Muscle layer of colon (tissue), 2 donors: ENCODE measurements around the gene RAB4A.

ENCODE experiments used
- H3K27ac ChIP-seq: one replicate; pipeline ENCODE4 v1.7.0; 2013; ENCODE audit warnings: low read depth, mild to moderate bottlenecking, low read length, moderate library complexity
- H3K27me3 ChIP-seq, 2 donors: one replicate each; pipeline ENCODE4 v1.7.0; 2013; ENCODE audit warnings: low read length in 2 of 2, mild to moderate bottlenecking in 2 of 2; ENCODE audit not compliant: insufficient read depth in 2 of 2, control insufficient read depth in 1 of 2
- H3K36me3 ChIP-seq: one replicate; pipeline ENCODE4 v1.7.0; 2013; ENCODE audit warnings: mild to moderate bottlenecking, low read length; ENCODE audit not compliant: insufficient read depth
- H3K4me1 ChIP-seq: one replicate; pipeline ENCODE4 v1.7.0; 2013; ENCODE audit warnings: mild to moderate bottlenecking, low read length; ENCODE audit not compliant: insufficient read depth
- H3K4me3 ChIP-seq, 2 donors: one replicate each; pipeline ENCODE4 v1.7.0; 2013; ENCODE audit warnings: low read length in 2 of 2, low read depth in 1 of 2, mild to moderate bottlenecking in 1 of 2, moderate library complexity in 1 of 2
- H3K9ac ChIP-seq: one replicate; pipeline ENCODE4 v1.7.0; 2013; ENCODE audit warnings: low read length
- H3K9me3 ChIP-seq: one replicate; pipeline ENCODE4 v1.7.0; 2013; ENCODE audit warnings: mild to moderate bottlenecking, low read length
- donor health status: abdominal sarcoma.
- donor health status: Adenocarcinoma of cecum.

RAB4A gene

DNA sequence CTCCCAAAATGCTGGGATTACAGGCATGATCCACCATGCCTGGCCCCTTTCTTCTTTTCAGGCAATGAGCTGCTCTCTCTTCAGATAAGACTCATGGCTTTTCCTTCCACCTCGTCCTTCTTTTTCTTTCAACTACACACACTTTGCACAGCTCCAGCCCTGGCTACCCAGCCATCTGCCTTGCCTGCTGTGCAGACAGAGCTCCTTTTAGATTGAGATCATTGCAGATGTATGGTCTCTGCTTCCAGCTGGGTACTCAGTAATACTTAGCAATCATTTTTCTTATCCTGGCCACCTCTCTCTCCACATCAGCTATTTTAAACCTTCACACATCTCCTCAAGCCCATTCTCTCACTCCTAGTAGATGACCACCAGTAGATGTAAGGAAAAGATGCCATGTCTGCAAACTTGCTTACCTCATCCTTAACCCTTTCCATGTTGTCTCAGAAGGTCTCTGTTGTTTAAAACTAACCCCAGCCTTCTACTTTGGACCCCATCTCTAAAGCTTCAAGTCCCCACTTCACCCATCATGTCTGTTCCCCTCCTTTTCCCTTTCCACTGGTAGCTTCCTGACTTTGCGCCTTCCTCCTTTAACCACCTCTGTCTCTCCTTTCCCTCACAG lies 7.3 kb downstream of the RAB4A start:
- no peaks in the 10 kb centered on the region for H3K27me3 ChIP-seq
- peaks cover 20% of the 10 kb centered on the region for H3K4me1 ChIP-seq
- no peaks in the 10 kb centered on the region for H3K36me3 ChIP-seq
- H3K9me3 ChIP-seq = no peaks in the 10 kb centered on the region
- no peak overlapping the region for H3K4me3 ChIP-seq
- no peak overlapping the region for H3K27ac ChIP-seq
- no peak overlapping the region for H3K9ac ChIP-seq

DNA sequence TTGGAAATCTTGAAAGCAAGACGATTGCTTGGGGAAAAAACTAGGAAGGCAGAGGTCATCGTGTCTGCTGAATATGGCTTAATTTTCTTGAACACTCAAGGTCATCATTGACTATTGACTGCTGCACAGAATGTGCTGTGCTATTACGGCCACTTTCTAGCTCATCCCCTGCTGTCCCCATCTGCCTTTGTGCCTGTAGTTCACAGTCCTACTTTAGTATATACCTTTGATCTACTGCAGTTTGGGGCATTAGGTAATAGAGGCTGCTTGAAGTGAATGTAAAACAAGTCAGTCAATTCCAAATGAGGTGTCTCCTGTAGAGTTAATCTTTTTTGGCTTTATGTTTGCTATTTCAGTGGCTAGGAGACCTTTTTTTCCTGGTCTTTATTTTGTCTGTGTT lies 8.3 kb downstream of the RAB4A start:
- peaks cover 10% of the 10 kb centered on the region for H3K4me1 ChIP-seq
- H3K36me3 ChIP-seq = no peaks in the 10 kb centered on the region
- no peak overlapping the region for H3K9ac ChIP-seq
- no peaks in the 10 kb centered on the region for H3K9me3 ChIP-seq
- no peak overlapping the region for H3K4me3 ChIP-seq
- no peaks in the 10 kb centered on the region for H3K27me3 ChIP-seq
- H3K27ac ChIP-seq = no peak overlapping the region

DNA sequence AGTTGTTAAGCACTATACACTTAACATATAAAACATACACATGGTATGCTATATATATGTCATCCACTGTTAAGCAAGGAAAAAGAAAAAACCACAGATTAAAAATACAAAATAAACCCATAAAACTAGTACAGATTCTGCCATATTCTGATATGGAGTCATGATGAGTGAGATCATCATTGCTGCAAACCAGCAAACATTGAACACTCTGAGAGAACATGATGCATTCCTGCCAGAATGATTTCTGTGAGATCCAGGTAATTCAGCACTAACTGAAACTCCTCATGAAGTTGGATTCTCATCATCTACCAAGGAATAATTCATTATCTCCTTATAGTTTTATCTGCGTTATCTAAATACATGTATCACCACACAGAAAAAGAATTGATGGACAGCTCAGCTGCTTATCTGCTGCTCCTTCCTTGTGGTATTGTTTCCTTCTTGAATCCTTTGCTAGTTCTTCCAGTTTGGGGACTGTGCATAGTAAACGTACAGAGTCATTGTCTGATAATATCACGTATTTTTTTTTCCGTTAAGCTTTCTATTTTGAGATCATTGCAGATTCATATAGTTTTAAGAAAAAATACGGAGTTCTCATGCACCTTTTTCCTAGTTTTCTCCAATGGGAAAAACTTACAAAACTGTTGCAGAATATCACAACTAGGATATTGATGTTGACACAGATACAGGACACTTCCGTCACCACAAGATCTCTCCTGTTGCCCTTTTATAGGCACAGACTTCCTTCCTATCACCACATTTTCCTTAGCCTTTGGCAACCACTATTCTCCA lies 9.3 kb downstream of the RAB4A start:
- Histone ChIP-seq H3K9me3 (no peaks in the 10 kb centered on the region), H3K36me3 (no peaks in the 10 kb centered on the region), H3K27me3 (no peaks in the 10 kb centered on the region), H3K4me3 (no peak overlapping the region), H3K4me1 (peaks cover 6% of the 10 kb centered on the region), H3K9ac (no peak overlapping the region), H3K27ac (no peak overlapping the region)

DNA sequence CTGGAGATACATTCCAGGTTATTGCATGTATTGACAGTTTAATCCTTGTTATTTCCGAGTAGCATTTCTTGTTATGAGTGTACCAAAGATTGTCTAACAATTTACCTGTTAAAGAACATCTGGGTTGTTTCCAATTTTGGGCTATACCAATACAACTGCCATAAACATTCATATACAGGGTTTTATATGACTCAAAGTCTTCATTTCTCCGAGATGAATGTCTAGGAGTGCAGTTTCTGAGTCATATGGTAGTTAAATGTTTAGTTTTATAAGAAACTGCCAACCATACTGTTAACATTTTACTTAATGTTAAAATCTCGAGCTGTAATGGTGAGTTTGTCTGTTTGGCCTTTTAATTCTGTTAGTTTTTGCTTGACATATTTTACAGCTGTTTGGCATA lies 10.0 kb downstream of the RAB4A start:
- no peak overlapping the region for H3K9ac ChIP-seq
- H3K27me3 ChIP-seq = no peaks in the 10 kb centered on the region
- peaks cover 6% of the 10 kb centered on the region for H3K4me1 ChIP-seq
- no peak overlapping the region for H3K4me3 ChIP-seq
- H3K36me3 ChIP-seq = no peaks in the 10 kb centered on the region
- H3K27ac ChIP-seq = no peak overlapping the region
- H3K9me3 ChIP-seq = no peaks in the 10 kb centered on the region

DNA sequence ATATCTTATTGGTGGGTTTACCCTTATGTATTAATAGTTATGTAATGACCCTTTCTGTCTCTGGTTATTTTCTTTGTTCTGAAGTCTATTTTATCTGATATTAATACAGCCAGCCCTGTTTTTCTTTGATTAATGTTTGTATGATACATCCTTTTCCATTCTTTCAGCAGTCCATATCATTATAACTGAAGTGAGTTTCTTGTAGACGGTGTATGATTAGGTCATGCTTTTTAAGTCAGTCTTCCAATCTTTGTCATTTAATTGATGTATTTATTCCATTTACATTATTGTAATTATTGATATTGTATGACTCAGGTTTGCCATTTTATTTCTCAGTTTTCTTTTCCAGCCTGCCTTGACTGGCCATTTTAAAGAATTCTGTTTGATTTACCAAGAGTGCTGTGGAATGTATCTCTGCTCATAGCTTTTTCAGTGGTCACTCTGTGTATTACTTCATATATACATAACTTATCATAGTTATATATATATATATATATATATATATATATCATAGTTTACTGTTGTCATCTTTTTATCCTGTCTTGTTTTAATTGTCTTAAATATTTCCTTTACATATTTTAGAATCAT lies 10.5 kb downstream of the RAB4A start:
- Histone ChIP-seq H3K36me3 (no peaks in the 10 kb centered on the region), H3K9me3 (no peaks in the 10 kb centered on the region), H3K27me3 (no peaks in the 10 kb centered on the region), H3K9ac (no peak overlapping the region), H3K4me1 (peaks cover 6% of the 10 kb centered on the region), H3K27ac (no peak overlapping the region), H3K4me3 (no peak overlapping the region)

DNA sequence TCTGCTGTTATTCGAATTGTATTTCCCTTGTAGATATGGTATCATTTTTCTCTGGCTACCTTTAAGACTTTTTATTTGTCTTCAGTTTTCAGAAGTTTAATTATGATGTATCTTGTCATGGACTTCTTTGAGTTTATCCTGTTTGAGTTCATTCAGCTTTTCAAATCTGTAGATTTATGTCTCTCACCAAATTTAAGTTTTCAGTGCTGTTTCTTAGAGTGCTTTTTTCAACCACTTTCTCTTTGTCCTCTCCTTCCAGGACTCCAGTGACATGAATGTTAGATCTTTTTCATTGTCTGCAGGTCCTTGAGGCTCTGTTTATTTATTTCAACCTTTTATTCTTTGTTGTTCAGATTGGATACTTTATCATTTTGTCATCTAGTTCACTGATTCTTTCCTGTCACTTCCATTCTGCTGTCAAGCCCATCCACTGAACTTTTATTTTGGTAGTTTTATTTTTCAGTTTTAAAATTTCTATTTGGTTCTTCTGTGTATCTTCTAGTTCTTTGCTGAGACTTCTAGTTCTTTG lies 11.4 kb downstream of the RAB4A start:
- H3K4me1 ChIP-seq = peaks cover 6% of the 10 kb centered on the region
- H3K27me3 ChIP-seq = no peaks in the 10 kb centered on the region

DNA sequence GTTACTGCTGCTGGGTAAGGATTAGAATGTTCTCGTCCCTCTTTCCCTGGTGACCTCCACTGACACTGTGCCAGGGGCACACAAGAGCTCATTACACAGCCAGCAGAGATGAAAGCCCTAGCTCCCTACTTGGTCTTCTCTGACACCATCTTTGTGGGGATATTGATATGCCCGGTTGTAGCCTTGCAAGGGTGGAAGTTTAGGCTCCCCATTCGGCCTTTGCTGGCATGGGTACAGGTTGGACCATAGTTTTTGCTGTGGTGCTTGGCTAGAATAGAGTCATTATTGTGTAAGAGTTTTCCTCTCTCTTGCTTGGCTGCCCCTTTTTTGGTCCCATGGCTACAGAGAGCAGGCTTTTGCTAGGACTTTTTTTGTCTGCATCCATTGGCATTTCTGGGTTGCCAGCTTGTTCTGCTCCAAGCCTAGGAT lies 12.3 kb downstream of the RAB4A start:
- Histone ChIP-seq H3K27ac (no peak overlapping the region), H3K4me1 (peaks cover 3% of the 10 kb centered on the region), H3K4me3 (no peak overlapping the region), H3K36me3 (no peaks in the 10 kb centered on the region), H3K9ac (no peak overlapping the region), H3K27me3 (no peaks in the 10 kb centered on the region), H3K9me3 (no peaks in the 10 kb centered on the region)

More for the DNA sequence above, 11.4 kb downstream of the RAB4A start:
- Histone ChIP-seq H3K27ac (no peak overlapping the region), H3K9me3 (no peaks in the 10 kb centered on the region), H3K4me3 (no peak overlapping the region), H3K36me3 (no peaks in the 10 kb centered on the region), H3K9ac (no peak overlapping the region)

DNA sequence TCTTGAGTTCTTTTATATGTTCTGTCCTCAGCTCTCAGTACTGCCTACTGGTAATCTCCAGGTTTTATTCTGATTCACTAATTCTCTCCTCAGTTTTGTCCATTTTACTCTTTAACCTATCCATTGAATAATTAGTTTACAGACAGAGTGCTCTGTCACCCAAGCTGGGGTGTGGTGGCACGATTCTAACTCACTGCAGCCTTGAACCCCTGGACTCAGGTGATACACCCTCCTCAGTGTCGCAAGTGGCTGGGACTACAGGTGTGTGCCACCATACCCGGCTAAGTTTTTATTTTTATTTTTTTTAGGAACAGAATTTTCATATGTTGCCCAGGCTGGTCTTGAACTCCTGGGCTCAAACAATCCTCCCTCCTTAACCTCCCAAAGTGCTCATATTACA lies 14.0 kb downstream of the RAB4A start:
- H3K4me1 ChIP-seq = peaks cover 3% of the 10 kb centered on the region
- no peak overlapping the region for H3K27ac ChIP-seq
- H3K4me3 ChIP-seq = no peak overlapping the region
- H3K27me3 ChIP-seq = no peaks in the 10 kb centered on the region
- peaks cover 6% of the 10 kb centered on the region for H3K36me3 ChIP-seq
- H3K9ac ChIP-seq = no peak overlapping the region
- no peaks in the 10 kb centered on the region for H3K9me3 ChIP-seq

DNA sequence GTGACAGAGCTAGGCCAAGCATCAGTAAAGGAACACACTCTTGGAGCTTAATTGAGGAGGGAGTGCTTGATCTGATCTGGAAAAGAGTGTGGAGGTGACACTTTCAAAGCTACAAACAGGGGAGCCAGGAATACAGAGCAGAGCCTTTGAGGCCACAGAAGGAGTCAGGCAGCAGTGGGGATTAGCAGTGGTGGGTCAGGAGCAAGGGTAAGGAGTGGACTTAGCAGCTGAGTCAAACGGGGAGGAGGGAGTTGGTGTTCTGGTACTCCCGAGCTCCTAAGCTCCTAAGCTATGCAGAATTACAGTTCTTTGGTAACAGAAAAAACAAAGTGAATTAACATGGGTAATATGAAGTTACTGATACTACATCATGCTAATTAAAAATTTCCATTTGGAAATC lies 14.5 kb downstream of the RAB4A start:
- Histone ChIP-seq H3K27ac (no peak overlapping the region), H3K9ac (no peak overlapping the region), H3K4me3 (no peak overlapping the region), H3K27me3 (no peaks in the 10 kb centered on the region), H3K9me3 (no peaks in the 10 kb centered on the region), H3K36me3 (peaks cover 6% of the 10 kb centered on the region), H3K4me1 (no peaks in the 10 kb centered on the region)

DNA sequence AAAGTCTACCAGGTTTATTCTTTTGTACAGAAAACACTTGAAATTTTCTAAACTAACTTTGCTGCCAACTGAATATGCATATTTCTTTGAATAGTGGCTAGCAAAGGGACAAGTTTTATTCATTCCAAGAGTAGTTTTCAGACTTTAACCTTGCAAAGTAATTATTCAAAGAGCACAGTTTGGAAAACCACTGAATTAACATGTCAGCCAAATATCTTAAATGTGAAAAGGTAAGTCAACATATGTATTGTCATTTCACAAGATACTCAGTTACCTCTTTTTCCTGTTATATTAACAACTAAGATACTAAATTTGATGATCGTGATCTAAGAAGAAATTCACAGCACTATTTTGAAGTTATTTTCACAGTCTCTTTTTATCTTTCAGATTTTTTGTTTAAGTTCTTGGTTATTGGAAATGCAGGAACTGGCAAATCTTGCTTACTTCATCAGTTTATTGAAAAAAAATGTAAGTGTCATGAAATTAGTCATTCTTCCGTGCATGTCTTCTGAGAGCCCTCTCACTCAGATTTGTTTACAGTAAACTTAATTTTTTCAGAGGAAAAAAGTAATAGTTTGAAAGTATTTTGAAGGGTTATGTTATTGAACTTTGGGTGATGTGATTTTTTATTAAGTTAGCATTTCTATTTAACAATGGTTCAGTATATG lies 15.3 kb downstream of the RAB4A start:
- H3K9me3 ChIP-seq = no peaks in the 10 kb centered on the region

DNA sequence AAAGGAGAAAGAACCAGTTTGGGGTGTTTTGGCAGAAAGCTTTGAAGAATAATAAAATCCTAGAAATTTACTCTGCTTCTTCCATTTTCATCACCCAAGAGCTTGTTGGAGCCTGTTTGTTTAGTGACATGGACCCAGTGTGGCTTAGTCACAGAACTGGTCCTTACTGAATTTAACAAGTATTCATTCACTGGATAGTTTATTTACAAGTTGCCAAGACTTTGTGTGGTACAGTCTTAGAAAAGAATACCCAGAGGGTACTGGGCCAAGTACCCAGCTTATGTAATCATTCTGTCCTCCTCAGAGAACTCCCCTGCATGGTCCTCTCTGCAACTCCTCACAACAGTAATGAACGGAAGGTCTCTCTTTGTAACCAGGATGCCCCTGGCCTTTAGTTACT lies 16.4 kb downstream of the RAB4A start:
- no peak overlapping the region for H3K27ac ChIP-seq
- H3K4me3 ChIP-seq = no peak overlapping the region
- H3K4me1 ChIP-seq = no peaks in the 10 kb centered on the region
- no peaks in the 10 kb centered on the region for H3K9me3 ChIP-seq
- peaks cover 6% of the 10 kb centered on the region for H3K36me3 ChIP-seq
- H3K9ac ChIP-seq = no peak overlapping the region
- H3K27me3 ChIP-seq = no peaks in the 10 kb centered on the region

More for the DNA sequence above, 15.3 kb downstream of the RAB4A start:
- Histone ChIP-seq H3K27ac (no peak overlapping the region), H3K9ac (no peak overlapping the region), H3K36me3 (peaks cover 6% of the 10 kb centered on the region), H3K4me3 (no peak overlapping the region), H3K4me1 (no peaks in the 10 kb centered on the region), H3K27me3 (no peaks in the 10 kb centered on the region)
